Kidney (tissue), 14 donors: ENCODE measurements around the gene ROR1. TPM values are rescaled to one million over a fixed set of nuclear protein-coding genes. Genes with fewer than 3 reads are reported as not detected.
A peak's percentile ranks its signal among the peaks of the same experiment; 100 is the strongest.

Experiments used
- DNase-seq, 5 donors: peaks; one replicate each; pipeline ENCODE4 v3.0.0-alpha.2; 2013 to 2020
- FAIRE-seq: peaks from 2 replicates; lab custom pipeline; 2012; peaks lifted over from hg19 to GRCh38; lab: Jason Lieb, UNC
- H3K27ac ChIP-seq, 2 donors: one replicate each; pipeline ENCODE4 v1.7.0; 2013; ENCODE audit warnings: low read depth in 2 of 2, low read length in 2 of 2, inconsistent platforms in 1 of 2
- H3K27me3 ChIP-seq: one replicate; pipeline ENCODE4 v1.7.1; 2013; ENCODE audit warnings: low read length, inconsistent platforms; ENCODE audit not compliant: control insufficient read depth, insufficient read depth
- H3K36me3 ChIP-seq, 3 donors: one replicate each; pipeline versions ENCODE4 v1.7.0 to v1.7.1; 2013; ENCODE audit warnings: low read length in 3 of 3, control low read depth in 1 of 3, inconsistent platforms in 1 of 3; ENCODE audit not compliant: insufficient read depth in 3 of 3, control insufficient read depth in 2 of 3
- H3K4me1 ChIP-seq, 3 donors: one replicate each; pipeline versions ENCODE4 v1.7.0 to v1.7.1; 2013; ENCODE audit warnings: low read length in 3 of 3, inconsistent platforms in 1 of 3, low read depth in 1 of 3; ENCODE audit not compliant: control insufficient read depth in 2 of 3, insufficient read depth in 2 of 3
- H3K4me3 ChIP-seq, 3 donors: one replicate each; pipeline versions ENCODE4 v1.7.0 to v1.8.1; 2013; ENCODE audit warnings: low read length in 3 of 3, control low read depth in 1 of 3, inconsistent platforms in 1 of 3
- H3K9ac ChIP-seq, 3 donors: one replicate each; pipeline versions ENCODE4 v1.7.0 to v1.7.1; 2013; ENCODE audit warnings: low read length in 3 of 3, control low read depth in 1 of 3, inconsistent platforms in 1 of 3
- H3K9me3 ChIP-seq, 3 donors: one replicate each; pipeline versions ENCODE4 v1.7.0 to v1.7.1; 2013; ENCODE audit warnings: low read length in 3 of 3, control low read depth in 1 of 3, inconsistent platforms in 1 of 3; ENCODE audit not compliant: control insufficient read depth in 2 of 3, insufficient read depth in 1 of 3
- CTCF ChIP-seq: IDR thresholded peaks from 3 replicates; pipeline ENCODE4 v1.5.1; 2012; ENCODE audit warnings: mild to moderate bottlenecking, moderate library complexity, borderline replicate concordance; ENCODE audit not compliant: insufficient read depth; ENCODE audit errors: extremely low read depth
- intact Hi-C: fragments of 100-400 bp; cut with DNase I; formaldehyde crosslinking; loops from one replicate; pipeline ENCODE4 v1.11.1; 2022
- polyA plus RNA-seq: library from polyadenylated mRNA; stranded (reverse); fragments of 350-450 nt; fragmentation: Illumina TruSeq; extraction: RNeasy Lipid Tissue Mini Kit (QIAGEN cat#74804); gene quantifications from one replicate; pipeline ENCODE4 v1.2.3, GENCODE V29; 2014; ENCODE audit warnings: low read depth, low replicate concordance; ENCODE audit not compliant: insufficient read depth
- total RNA-seq: library from RNA; stranded (reverse); fragmentation: NEBNext Ultra II Directional; extraction: Animal tissue kit (Norgen Biotek cat#: 25700); gene quantifications from one replicate; pipeline ENCODE4 v1.2.1, GENCODE V29; 2021
- donor health status: control.
- donor health status: control.
- donor health status: control.
- donor health status: control.
- donor health status: control.
- donor health status: DM: yes; HTN: yes; CAD: no.
- donor health status: Normal renal cell carcinoma (clear cell type).

Gene ROR1
- total and polyA plus RNA-seq, 2 donors from 2014 or later, result 0.77 to 8.0 TPM

DNA sequence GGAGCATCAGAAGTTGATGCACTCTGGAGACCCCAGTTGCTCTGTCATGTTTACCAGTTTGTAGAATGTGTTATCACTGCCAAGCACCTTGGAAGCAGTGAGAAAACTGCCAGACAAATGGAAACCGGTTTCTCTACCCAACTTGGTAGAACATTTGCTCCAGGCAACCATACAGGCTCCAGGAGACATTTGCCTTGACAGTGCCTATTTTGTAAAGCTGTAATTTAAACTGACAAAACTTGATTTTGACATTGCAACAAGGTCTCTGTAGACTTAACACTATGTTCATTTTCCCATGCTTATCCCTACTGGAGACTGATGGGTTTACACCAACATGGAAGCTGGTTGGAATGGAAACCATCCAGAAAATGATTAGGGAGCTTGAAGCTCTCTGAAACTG lies 97.6 kb downstream of the ROR1 start:
- Histone ChIP-seq H3K27ac (no peak overlapping the region), H3K27me3 (no peaks in the 10 kb centered on the region), H3K9me3 (no peaks in the 10 kb centered on the region), H3K4me1 (peaks cover 0 to 4% (median 0%) of the 10 kb centered on the region in 3 donors), H3K4me3 (no peak overlapping the region), H3K36me3 (no peaks in the 10 kb centered on the region), H3K9ac (no peak overlapping the region)
- no peak for TF ChIP-seq CTCF
- DNase-seq, result no peak
- intact Hi-C loops, result no loop called here
- FAIRE-seq, result no peak

- Histone ChIP-seq H3K4me3 (no peak overlapping the region), H3K27me3 (no peaks in the 10 kb centered on the region), H3K9ac (no peak overlapping the region), H3K36me3 (no peaks in the 10 kb centered on the region), H3K27ac (no peak overlapping the region), H3K9me3 (no peaks in the 10 kb centered on the region), H3K4me1 (peaks cover 0 to 4% (median 0%) of the 10 kb centered on the region in 3 donors)
- intact Hi-C loops, result no loop called here
- DNase-seq (peak in 1 of 5 donors; percentile 38), FAIRE-seq (no peak)
- TF ChIP-seq CTCF, result no peak
Observed at GRCh38 chr1:63873751-63874150, 99.9 kb downstream of the ROR1 start.

DNA sequence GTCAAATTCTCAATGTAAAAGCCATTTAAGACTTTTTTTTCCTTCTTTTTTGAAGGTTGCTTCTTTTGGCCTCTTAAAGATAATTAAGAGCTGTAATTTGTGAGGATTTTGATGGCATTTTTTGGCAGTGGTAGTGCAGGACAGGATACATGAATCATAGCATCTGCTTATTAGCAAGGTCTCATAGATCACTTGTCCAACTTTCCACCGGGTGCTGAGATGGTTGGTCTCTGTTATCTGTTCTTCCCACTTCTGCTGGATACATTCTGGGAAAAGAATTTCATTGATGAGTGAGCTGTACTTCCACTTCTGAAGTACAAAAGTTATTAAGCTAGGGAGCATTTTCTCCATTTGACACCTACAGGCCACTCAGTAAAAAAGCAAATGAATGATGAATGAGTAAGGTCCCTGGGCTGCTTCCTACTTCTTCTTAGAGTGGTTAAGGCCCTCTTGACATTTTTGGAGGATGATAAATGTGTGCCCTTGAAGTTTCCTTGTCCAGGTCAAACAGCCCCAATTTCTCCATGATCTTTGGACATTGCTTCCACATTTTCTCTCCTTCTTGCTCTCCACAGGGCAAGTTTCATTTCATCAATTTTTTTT lies 100.6 kb downstream of the ROR1 start:
- Histone ChIP-seq H3K9ac (no peak overlapping the region), H3K9me3 (no peaks in the 10 kb centered on the region), H3K27ac (no peak overlapping the region), H3K4me3 (no peak overlapping the region), H3K27me3 (no peaks in the 10 kb centered on the region), H3K4me1 (peaks cover 0 to 4% (median 0%) of the 10 kb centered on the region in 3 donors), H3K36me3 (no peaks in the 10 kb centered on the region)
- DNase-seq (no peak), FAIRE-seq (no peak)
- no peak for TF ChIP-seq CTCF
- intact Hi-C loops, result no loop called here

DNA sequence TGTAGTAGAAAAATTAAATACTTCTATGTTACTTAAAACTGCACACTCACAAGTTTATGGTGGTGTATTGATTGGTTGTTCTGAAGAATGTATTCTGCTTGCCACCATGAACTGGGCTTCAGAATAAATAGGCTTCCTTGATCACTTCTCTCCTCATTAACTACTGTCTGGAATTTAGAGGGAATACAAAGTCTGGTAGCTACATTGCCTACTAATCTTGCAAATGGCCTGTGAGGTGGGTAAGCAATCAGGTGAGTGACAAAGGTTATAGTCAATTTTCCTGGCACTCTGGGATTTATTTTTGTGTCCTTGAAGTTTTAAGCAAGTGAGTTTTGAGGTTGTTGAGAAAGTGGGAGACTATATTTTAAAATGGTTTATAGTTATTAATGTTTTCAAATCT lies 101.8 kb downstream of the ROR1 start:
- Histone ChIP-seq H3K4me1 (peaks cover 0 to 4% (median 0%) of the 10 kb centered on the region in 3 donors), H3K27me3 (no peaks in the 10 kb centered on the region)
- no peak for TF ChIP-seq CTCF

More for the DNA sequence above, 101.8 kb downstream of the ROR1 start:
- Histone ChIP-seq H3K9me3 (no peaks in the 10 kb centered on the region), H3K4me3 (no peak overlapping the region), H3K27ac (no peak overlapping the region), H3K9ac (no peak overlapping the region), H3K36me3 (no peaks in the 10 kb centered on the region)
- intact Hi-C loops, result no loop called here
- no peak for FAIRE-seq
- DNase-seq, result peak in 1 of 5 donors; percentile 27
